H9 (cell line): ENCODE measurements around the gene ALDH1A2. TPM values are rescaled to one million over a fixed set of nuclear protein-coding genes. Genes with fewer than 3 reads are reported as not detected.

Experiments used
- DNase-seq: peaks from one replicate; pipeline ENCODE4 v3.0.0-alpha.2; 2017
- H2AFZ ChIP-seq: one replicate; pipeline ENCODE4 v1.6.1; 2013; ENCODE audit warnings: mild to moderate bottlenecking, low read length, control low read depth, moderate library complexity
- H2AK5ac ChIP-seq: 2 replicates; pipeline ENCODE4 v1.6.1; 2013; ENCODE audit warnings: low read length, control low read depth, mixed read lengths; ENCODE audit not compliant: insufficient read length
- H2BK120ac ChIP-seq: one replicate; pipeline ENCODE4 v1.6.1; 2013; ENCODE audit warnings: low read depth, mild to moderate bottlenecking, low read length, control low read depth, inconsistent platforms; ENCODE audit not compliant: poor library complexity, severe bottlenecking
- H2BK12ac ChIP-seq: 2 replicates; pipeline ENCODE4 v1.6.1; 2013; ENCODE audit warnings: low read length, control low read depth, mixed read lengths, low read depth; ENCODE audit not compliant: insufficient read length
- H2BK15ac ChIP-seq: 2 replicates; pipeline ENCODE4 v1.6.1; 2013; ENCODE audit warnings: low read depth, low read length, control low read depth
- H2BK20ac ChIP-seq: one replicate; pipeline ENCODE4 v1.6.1; 2013; ENCODE audit warnings: low read depth, mild to moderate bottlenecking, low read length, control low read depth, inconsistent platforms; ENCODE audit not compliant: poor library complexity, severe bottlenecking
- H2BK5ac ChIP-seq: 2 replicates; pipeline ENCODE4 v1.6.1; 2013; ENCODE audit warnings: low read length, control low read depth, mixed read lengths; ENCODE audit not compliant: insufficient read length
- H3K14ac ChIP-seq: 2 replicates; pipeline ENCODE4 v1.6.1; 2013; ENCODE audit warnings: low read length, control low read depth; ENCODE audit not compliant: insufficient read depth
- H3K18ac ChIP-seq: 2 replicates; pipeline ENCODE4 v1.6.1; 2013; ENCODE audit warnings: low read depth, mild to moderate bottlenecking, mixed read lengths, low read length, control low read depth; ENCODE audit not compliant: insufficient read length
- H3K23ac ChIP-seq: 2 replicates; pipeline ENCODE4 v1.6.1; 2013; ENCODE audit warnings: low read length, control low read depth, mixed read lengths, low read depth; ENCODE audit not compliant: insufficient read length
- H3K23me2 ChIP-seq: 2 replicates; pipeline ENCODE4 v1.6.1; 2013; ENCODE audit warnings: low read depth, mild to moderate bottlenecking, mixed read lengths, low read length, control low read depth; ENCODE audit not compliant: insufficient read length, poor library complexity, severe bottlenecking
- H3K27ac ChIP-seq: 2 replicates; pipeline ENCODE4 v1.5.1; 2013; ENCODE audit warnings: low read length, control low read depth, mixed read lengths, low read depth; ENCODE audit not compliant: insufficient read length
- H3K27me3 ChIP-seq: 2 replicates; pipeline ENCODE4 v1.6.1; 2013; ENCODE audit warnings: low read length, control low read depth, inconsistent platforms; ENCODE audit not compliant: insufficient read depth
- H3K4ac ChIP-seq: 2 replicates; pipeline ENCODE4 v1.6.1; 2013; ENCODE audit warnings: low read depth, mild to moderate bottlenecking, control low read depth, inconsistent platforms, low read length, moderate library complexity
- H3K4me1 ChIP-seq: 2 replicates; pipeline ENCODE4 v1.6.1; 2013; ENCODE audit warnings: low read length, control low read depth, inconsistent platforms; ENCODE audit not compliant: insufficient read depth
- H3K4me2 ChIP-seq: 2 replicates; pipeline ENCODE4 v1.6.1; 2013; ENCODE audit warnings: low read length, control low read depth, mixed read lengths; ENCODE audit not compliant: insufficient read length, insufficient read depth
- H3K56ac ChIP-seq: 2 replicates; pipeline ENCODE4 v1.6.1; 2013; ENCODE audit warnings: low read depth, mild to moderate bottlenecking, mixed read lengths, low read length, control low read depth; ENCODE audit not compliant: insufficient read length
- H3K79me1 ChIP-seq: 2 replicates; pipeline ENCODE4 v1.6.1; 2013; ENCODE audit warnings: low read depth, mild to moderate bottlenecking, moderate library complexity, low read length, control low read depth, inconsistent platforms; ENCODE audit not compliant: insufficient read depth, poor library complexity, severe bottlenecking
- H3K79me2 ChIP-seq: 2 replicates; pipeline ENCODE4 v1.6.1; 2013; ENCODE audit warnings: low read length, control low read depth, inconsistent platforms; ENCODE audit not compliant: insufficient read depth
- H3K9ac ChIP-seq: 2 replicates; pipeline ENCODE4 v1.6.1; 2013; ENCODE audit warnings: low read length, control low read depth, mixed read lengths; ENCODE audit not compliant: insufficient read length; ENCODE audit errors: extremely low read depth
- H3K9me3 ChIP-seq: one replicate; pipeline ENCODE4 v1.6.1; 2013; ENCODE audit warnings: low read depth, low read length, inconsistent platforms; ENCODE audit not compliant: control insufficient read depth
- H3T11ph ChIP-seq: one replicate; pipeline ENCODE4 v1.6.1; 2013; ENCODE audit warnings: mild to moderate bottlenecking, low read length, control low read depth, inconsistent platforms
- H4K20me1 ChIP-seq: one replicate; pipeline ENCODE4 v1.6.1; 2013; ENCODE audit not compliant: control insufficient read depth, insufficient read length, insufficient read depth
- H4K5ac ChIP-seq: 2 replicates; pipeline ENCODE4 v1.6.1; 2013; ENCODE audit warnings: low read depth, mild to moderate bottlenecking, mixed read lengths, low read length, control low read depth; ENCODE audit not compliant: insufficient read length
- H4K8ac ChIP-seq: replicated peaks from 2 replicates; pipeline ENCODE4 v1.6.1; 2013; ENCODE audit warnings: low read length, control low read depth, mixed read lengths, low read depth; ENCODE audit not compliant: insufficient read length
- H4K91ac ChIP-seq: 2 replicates; pipeline ENCODE4 v1.6.1; 2013; ENCODE audit warnings: low read depth, mild to moderate bottlenecking, moderate library complexity, mixed read lengths, low read length, control low read depth; ENCODE audit not compliant: insufficient read length
- H3K27ac Mint-ChIP-seq, 3 experiments: 2 replicates in 2 of 3; 3 replicates in 1 of 3; pipeline ENCODE4 v1.8.0; 2020 to 2021; ENCODE audit warnings: mixed read lengths in 3 of 3, mild to moderate bottlenecking in 1 of 3, moderate library complexity in 1 of 3
- H3K27me3 Mint-ChIP-seq: 2 replicates; pipeline ENCODE4 v1.8.0; 2021; ENCODE audit warnings: low read depth, mild to moderate bottlenecking, moderate library complexity, mixed read lengths
- H3K36me3 Mint-ChIP-seq, 3 experiments: 2 replicates in 2 of 3; 3 replicates in 1 of 3; pipeline ENCODE4 v1.8.0; 2020 to 2021; ENCODE audit warnings: low read depth in 3 of 3, mixed read lengths in 3 of 3; ENCODE audit not compliant: insufficient read depth in 1 of 3
- H3K4me1 Mint-ChIP-seq, 2 experiments: 2 replicates each; pipeline ENCODE4 v1.8.0; 2020; ENCODE audit warnings: mixed read lengths in 2 of 2
- H3K4me3 Mint-ChIP-seq, 2 experiments: 2 replicates in 1 of 2; 3 replicates in 1 of 2; pipeline ENCODE4 v1.8.0; 2020 to 2021; ENCODE audit warnings: mild to moderate bottlenecking in 2 of 2, mixed read lengths in 2 of 2, moderate library complexity in 1 of 2
- H3K9me3 Mint-ChIP-seq, 2 experiments: 2 replicates in 1 of 2; 3 replicates in 1 of 2; pipeline ENCODE4 v1.8.0; 2020; ENCODE audit warnings: mild to moderate bottlenecking in 2 of 2, mixed read lengths in 2 of 2, moderate library complexity in 1 of 2
- CTCF ChIP-seq: fragments of 200-600 bp; sonication (generic); conservative IDR thresholded peaks from 3 replicates; pipeline ENCODE4 v1.8.0; 2021; ENCODE audit warnings: antibody characterized with exemption, mild to moderate bottlenecking
- WGBS: extraction: QIAGEN DNeasy Blood & Tissue Kit; methylation state at CpG from one replicate; pipeline ENCODE4 v1.1.7; 2013; ENCODE audit warnings: missing lambda C conversion rate, low lambda C conversion rate, mixed read lengths; ENCODE audit not compliant: insufficient read length; ENCODE audit errors: extremely low coverage; 5-methylcytosine and 5-hydroxymethylcytosine counted together
- total RNA-seq: library from RNA; stranded (reverse); gene quantifications from 2 replicates; pipeline ENCODE4 v1.2.1, GENCODE V29; 2021

Gene ALDH1A2
- total RNA-seq, 1 experiment from 2014 or later, result 0.72 TPM

GRCh38 chr15:57949374-57949943 lies 116.1 kb downstream of the ALDH1A2 start:
- no peak overlapping the region for H3K4me2 ChIP-seq
- H4K8ac ChIP-seq, result no peak overlapping the region
- no peak overlapping the region for H4K91ac ChIP-seq
- no peak overlapping the region for H2BK120ac ChIP-seq
- peaks cover 0 to 6% of the 10 kb centered on the region in 2 experiments; a peak in 2 of 4 replicates for H3K4me1 Mint-ChIP-seq
- WGBS, result no CpG with 5 or more reads among the region's 3 CpGs
- no peaks in the 10 kb centered on the region for H3K23me2 ChIP-seq
- H3K79me2 ChIP-seq, result no peaks in the 10 kb centered on the region
- no peak for DNase-seq
- H2BK15ac ChIP-seq, result no peak overlapping the region
- H3K27me3 ChIP-seq, result no peaks in the 10 kb centered on the region
- no peak overlapping the region for H2BK12ac ChIP-seq
- H3K9ac ChIP-seq, result no peak overlapping the region
- H3K56ac ChIP-seq, result no peak overlapping the region
- no peak overlapping the region for H3K27ac Mint-ChIP-seq
- no peak overlapping the region for H2AFZ ChIP-seq
- no peaks in the 10 kb centered on the region for H4K20me1 ChIP-seq
- H2BK5ac ChIP-seq, result no peak overlapping the region
- no peaks in the 10 kb centered on the region for H3K79me1 ChIP-seq
- H3K18ac ChIP-seq, result no peak overlapping the region
- H3K9me3 ChIP-seq, result no peaks in the 10 kb centered on the region
- no peak for TF ChIP-seq CTCF
- no peaks in the 10 kb centered on the region; a peak in 1 of 5 replicates for H3K9me3 Mint-ChIP-seq
- H3K36me3 Mint-ChIP-seq, result no peaks in the 10 kb centered on the region
- H2AK5ac ChIP-seq, result no peak overlapping the region
- H3K4ac ChIP-seq, result no peak overlapping the region
- H2BK20ac ChIP-seq, result no peak overlapping the region
- H3K4me1 ChIP-seq, result no peaks in the 10 kb centered on the region
- H3K14ac ChIP-seq, result no peak overlapping the region
- no peak overlapping the region for H3T11ph ChIP-seq
- H3K4me3 Mint-ChIP-seq, result no peak overlapping the region
- H4K5ac ChIP-seq, result no peak overlapping the region
- H3K23ac ChIP-seq, result no peak overlapping the region
- no peak overlapping the region for H3K27ac ChIP-seq
- no peaks in the 10 kb centered on the region for H3K27me3 Mint-ChIP-seq
